H9 (cell line): ENCODE results near the gene CAPN14. TPM values are rescaled to one million over a fixed set of nuclear protein-coding genes. Genes with fewer than 3 reads are reported as not detected.

ENCODE experiments used
- DNase-seq: peaks from one replicate; pipeline ENCODE4 v3.0.0-alpha.2; 2017
- H2AFZ ChIP-seq: one replicate; pipeline ENCODE4 v1.6.1; 2013; ENCODE audit warnings: mild to moderate bottlenecking, low read length, control low read depth, moderate library complexity
- H2AK5ac ChIP-seq: 2 replicates; pipeline ENCODE4 v1.6.1; 2013; ENCODE audit warnings: low read length, control low read depth, mixed read lengths; ENCODE audit not compliant: insufficient read length
- H2BK120ac ChIP-seq: one replicate; pipeline ENCODE4 v1.6.1; 2013; ENCODE audit warnings: low read depth, mild to moderate bottlenecking, low read length, control low read depth, inconsistent platforms; ENCODE audit not compliant: poor library complexity, severe bottlenecking
- H2BK12ac ChIP-seq: 2 replicates; pipeline ENCODE4 v1.6.1; 2013; ENCODE audit warnings: low read length, control low read depth, mixed read lengths, low read depth; ENCODE audit not compliant: insufficient read length
- H2BK15ac ChIP-seq: 2 replicates; pipeline ENCODE4 v1.6.1; 2013; ENCODE audit warnings: low read depth, low read length, control low read depth
- H2BK20ac ChIP-seq: one replicate; pipeline ENCODE4 v1.6.1; 2013; ENCODE audit warnings: low read depth, mild to moderate bottlenecking, low read length, control low read depth, inconsistent platforms; ENCODE audit not compliant: poor library complexity, severe bottlenecking
- H2BK5ac ChIP-seq: 2 replicates; pipeline ENCODE4 v1.6.1; 2013; ENCODE audit warnings: low read length, control low read depth, mixed read lengths; ENCODE audit not compliant: insufficient read length
- H3K14ac ChIP-seq: 2 replicates; pipeline ENCODE4 v1.6.1; 2013; ENCODE audit warnings: low read length, control low read depth; ENCODE audit not compliant: insufficient read depth
- H3K18ac ChIP-seq: 2 replicates; pipeline ENCODE4 v1.6.1; 2013; ENCODE audit warnings: low read depth, mild to moderate bottlenecking, mixed read lengths, low read length, control low read depth; ENCODE audit not compliant: insufficient read length
- H3K23ac ChIP-seq: 2 replicates; pipeline ENCODE4 v1.6.1; 2013; ENCODE audit warnings: low read length, control low read depth, mixed read lengths, low read depth; ENCODE audit not compliant: insufficient read length
- H3K23me2 ChIP-seq: 2 replicates; pipeline ENCODE4 v1.6.1; 2013; ENCODE audit warnings: low read depth, mild to moderate bottlenecking, mixed read lengths, low read length, control low read depth; ENCODE audit not compliant: insufficient read length, poor library complexity, severe bottlenecking
- H3K27ac ChIP-seq: 2 replicates; pipeline ENCODE4 v1.5.1; 2013; ENCODE audit warnings: low read length, control low read depth, mixed read lengths, low read depth; ENCODE audit not compliant: insufficient read length
- H3K27me3 ChIP-seq: 2 replicates; pipeline ENCODE4 v1.6.1; 2013; ENCODE audit warnings: low read length, control low read depth, inconsistent platforms; ENCODE audit not compliant: insufficient read depth
- H3K4ac ChIP-seq: 2 replicates; pipeline ENCODE4 v1.6.1; 2013; ENCODE audit warnings: low read depth, mild to moderate bottlenecking, control low read depth, inconsistent platforms, low read length, moderate library complexity
- H3K4me1 ChIP-seq: 2 replicates; pipeline ENCODE4 v1.6.1; 2013; ENCODE audit warnings: low read length, control low read depth, inconsistent platforms; ENCODE audit not compliant: insufficient read depth
- H3K4me2 ChIP-seq: 2 replicates; pipeline ENCODE4 v1.6.1; 2013; ENCODE audit warnings: low read length, control low read depth, mixed read lengths; ENCODE audit not compliant: insufficient read length, insufficient read depth
- H3K56ac ChIP-seq: 2 replicates; pipeline ENCODE4 v1.6.1; 2013; ENCODE audit warnings: low read depth, mild to moderate bottlenecking, mixed read lengths, low read length, control low read depth; ENCODE audit not compliant: insufficient read length
- H3K79me1 ChIP-seq: 2 replicates; pipeline ENCODE4 v1.6.1; 2013; ENCODE audit warnings: low read depth, mild to moderate bottlenecking, moderate library complexity, low read length, control low read depth, inconsistent platforms; ENCODE audit not compliant: insufficient read depth, poor library complexity, severe bottlenecking
- H3K79me2 ChIP-seq: 2 replicates; pipeline ENCODE4 v1.6.1; 2013; ENCODE audit warnings: low read length, control low read depth, inconsistent platforms; ENCODE audit not compliant: insufficient read depth
- H3K9ac ChIP-seq: 2 replicates; pipeline ENCODE4 v1.6.1; 2013; ENCODE audit warnings: low read length, control low read depth, mixed read lengths; ENCODE audit not compliant: insufficient read length; ENCODE audit errors: extremely low read depth
- H3K9me3 ChIP-seq: one replicate; pipeline ENCODE4 v1.6.1; 2013; ENCODE audit warnings: low read depth, low read length, inconsistent platforms; ENCODE audit not compliant: control insufficient read depth
- H3T11ph ChIP-seq: one replicate; pipeline ENCODE4 v1.6.1; 2013; ENCODE audit warnings: mild to moderate bottlenecking, low read length, control low read depth, inconsistent platforms
- H4K20me1 ChIP-seq: one replicate; pipeline ENCODE4 v1.6.1; 2013; ENCODE audit not compliant: control insufficient read depth, insufficient read length, insufficient read depth
- H4K5ac ChIP-seq: 2 replicates; pipeline ENCODE4 v1.6.1; 2013; ENCODE audit warnings: low read depth, mild to moderate bottlenecking, mixed read lengths, low read length, control low read depth; ENCODE audit not compliant: insufficient read length
- H4K8ac ChIP-seq: replicated peaks from 2 replicates; pipeline ENCODE4 v1.6.1; 2013; ENCODE audit warnings: low read length, control low read depth, mixed read lengths, low read depth; ENCODE audit not compliant: insufficient read length
- H4K91ac ChIP-seq: 2 replicates; pipeline ENCODE4 v1.6.1; 2013; ENCODE audit warnings: low read depth, mild to moderate bottlenecking, moderate library complexity, mixed read lengths, low read length, control low read depth; ENCODE audit not compliant: insufficient read length
- H3K27ac Mint-ChIP-seq, 3 experiments: 2 replicates in 2 of 3; 3 replicates in 1 of 3; pipeline ENCODE4 v1.8.0; 2020 to 2021; ENCODE audit warnings: mixed read lengths in 3 of 3, mild to moderate bottlenecking in 1 of 3, moderate library complexity in 1 of 3
- H3K27me3 Mint-ChIP-seq: 2 replicates; pipeline ENCODE4 v1.8.0; 2021; ENCODE audit warnings: low read depth, mild to moderate bottlenecking, moderate library complexity, mixed read lengths
- H3K36me3 Mint-ChIP-seq, 3 experiments: 2 replicates in 2 of 3; 3 replicates in 1 of 3; pipeline ENCODE4 v1.8.0; 2020 to 2021; ENCODE audit warnings: low read depth in 3 of 3, mixed read lengths in 3 of 3; ENCODE audit not compliant: insufficient read depth in 1 of 3
- H3K4me1 Mint-ChIP-seq, 2 experiments: 2 replicates each; pipeline ENCODE4 v1.8.0; 2020; ENCODE audit warnings: mixed read lengths in 2 of 2
- H3K4me3 Mint-ChIP-seq, 2 experiments: 2 replicates in 1 of 2; 3 replicates in 1 of 2; pipeline ENCODE4 v1.8.0; 2020 to 2021; ENCODE audit warnings: mild to moderate bottlenecking in 2 of 2, mixed read lengths in 2 of 2, moderate library complexity in 1 of 2
- H3K9me3 Mint-ChIP-seq, 2 experiments: 2 replicates in 1 of 2; 3 replicates in 1 of 2; pipeline ENCODE4 v1.8.0; 2020; ENCODE audit warnings: mild to moderate bottlenecking in 2 of 2, mixed read lengths in 2 of 2, moderate library complexity in 1 of 2
- CTCF ChIP-seq: fragments of 200-600 bp; sonication (generic); conservative IDR thresholded peaks from 3 replicates; pipeline ENCODE4 v1.8.0; 2021; ENCODE audit warnings: antibody characterized with exemption, mild to moderate bottlenecking
- WGBS: extraction: QIAGEN DNeasy Blood & Tissue Kit; methylation state at CpG from one replicate; pipeline ENCODE4 v1.1.7; 2013; ENCODE audit warnings: missing lambda C conversion rate, low lambda C conversion rate, mixed read lengths; ENCODE audit not compliant: insufficient read length; ENCODE audit errors: extremely low coverage; 5-methylcytosine and 5-hydroxymethylcytosine counted together
- total RNA-seq: library from RNA; stranded (reverse); gene quantifications from 2 replicates; pipeline ENCODE4 v1.2.1, GENCODE V29; 2021

CAPN14 gene
- total RNA-seq, 1 experiment from 2014 or later: 0.09 TPM

DNA sequence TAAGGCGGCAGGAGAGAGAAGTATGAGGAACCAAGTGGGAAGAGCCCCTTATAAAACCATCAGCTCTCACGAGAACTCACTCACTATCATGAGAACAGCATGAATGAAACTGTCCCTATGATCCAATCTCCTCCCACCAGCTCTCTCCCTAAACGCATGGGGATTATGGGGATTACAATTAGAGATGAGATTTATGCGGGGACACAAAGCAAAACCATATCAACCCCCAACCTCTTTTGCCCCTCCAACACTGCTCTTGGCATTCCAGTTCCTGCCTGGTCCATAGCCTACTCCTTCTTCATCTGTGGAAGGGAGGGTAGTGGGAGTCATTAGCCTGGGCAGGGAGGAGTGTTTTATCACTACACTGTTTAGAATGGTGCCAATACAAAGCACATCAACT, 15.3 kb upstream of the CAPN14 start:
- Mint-ChIP-seq H3K36me3 (no peaks in the 10 kb centered on the region), H3K9me3 (no peaks in the 10 kb centered on the region), H3K4me1 (peaks cover 19 to 25% of the 10 kb centered on the region in 2 experiments), H3K27me3 (peaks cover 14% of the 10 kb centered on the region), H3K27ac (no peak overlapping the region; a peak in 1 of 7 replicates), H3K4me3 (no peak overlapping the region)
- Histone ChIP-seq H3K9ac (no peak overlapping the region), H2AFZ (no peak overlapping the region), H3K23ac (no peak overlapping the region), H2BK20ac (no peak overlapping the region), H3K27ac (no peak overlapping the region), H3K4me2 (no peak overlapping the region), H3K18ac (no peak overlapping the region), H3K4ac (no peak overlapping the region), H4K91ac (no peak overlapping the region), H2BK15ac (no peak overlapping the region), H3K79me1 (no peaks in the 10 kb centered on the region), H2AK5ac (no peak overlapping the region), H3K56ac (no peak overlapping the region), H3K4me1 (0 out of 2 replicates have a peak, but pooled peaks cover 3% of the 10 kb centered on the region), H2BK12ac (no peak overlapping the region), H4K8ac (no peak overlapping the region), H3K14ac (no peak overlapping the region), H3K9me3 (no peaks in the 10 kb centered on the region), H3K23me2 (peaks cover 5% of the 10 kb centered on the region), H3K27me3 (peaks cover 4% of the 10 kb centered on the region; the same call in 1 of the 2 replicates), H3T11ph (no peak overlapping the region), H4K5ac (no peak overlapping the region), H4K20me1 (no peaks in the 10 kb centered on the region), H2BK120ac (no peak overlapping the region), H2BK5ac (no peak overlapping the region), H3K79me2 (no peaks in the 10 kb centered on the region)
- TF ChIP-seq CTCF: no peak
- no peak for DNase-seq
- no CpG with 5 or more reads among the region's 4 CpGs for whole genome bisulfite sequencing
